Measurements from ENCODE around the gene PPP1R37.
A peak's percentile ranks its signal among the peaks of the same experiment; 100 is the strongest.

PPP1R37 gene

DNA sequence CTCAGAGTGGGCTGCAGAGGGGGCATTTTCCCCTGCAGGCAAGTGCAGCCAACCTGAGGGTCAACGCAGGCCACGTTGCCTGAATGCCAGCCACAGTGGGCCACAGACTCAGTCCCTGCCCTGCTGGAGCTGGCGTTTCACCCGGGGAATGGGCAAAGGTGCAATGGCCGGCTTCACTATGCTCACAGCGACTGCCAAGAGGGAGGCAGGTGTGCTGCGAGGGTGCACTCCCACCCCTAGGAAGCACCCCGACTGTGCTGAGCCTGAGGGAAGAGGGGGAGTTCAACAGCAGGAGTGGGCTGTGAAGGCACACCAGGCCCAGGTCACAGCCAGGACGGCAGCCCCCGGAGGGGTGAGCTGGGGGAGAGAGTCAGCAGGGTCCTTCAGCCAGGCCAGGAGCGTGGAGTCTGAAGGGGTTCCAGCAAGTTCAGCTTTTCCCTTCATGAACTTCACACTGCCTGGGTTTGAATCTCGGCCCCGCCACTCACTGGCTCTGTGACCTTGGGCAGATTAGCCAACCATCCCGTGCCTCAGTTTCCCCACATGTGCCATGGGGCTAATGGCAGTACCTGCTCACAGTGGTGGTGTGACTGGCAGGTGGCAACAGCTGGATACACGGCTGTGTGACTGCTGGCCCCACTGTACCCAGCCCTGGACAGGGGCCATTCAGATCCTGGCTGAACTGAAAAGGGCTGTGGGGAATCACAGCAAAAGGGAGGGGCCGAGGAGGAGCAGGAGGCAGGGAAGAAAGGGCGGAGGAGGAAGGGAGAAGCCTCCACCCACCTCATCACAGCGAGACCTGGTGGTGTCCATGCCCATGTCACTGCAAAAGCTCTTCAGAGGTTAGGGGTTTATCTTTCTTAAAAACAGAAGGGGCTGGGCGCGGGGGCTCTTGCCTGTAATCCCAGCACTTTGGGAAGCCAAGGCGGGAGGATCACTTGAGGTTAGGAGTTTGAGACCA is 77.4 kb downstream of the PPP1R37 start:
- no peak for DNase-seq (ENCODE audit: low read depth)

- no peak for DNase-seq (ENCODE audit: low read depth)
These were observed 78.2 kb downstream of the PPP1R37 start for GRCh38 chr19:45171211-45171623.

DNA sequence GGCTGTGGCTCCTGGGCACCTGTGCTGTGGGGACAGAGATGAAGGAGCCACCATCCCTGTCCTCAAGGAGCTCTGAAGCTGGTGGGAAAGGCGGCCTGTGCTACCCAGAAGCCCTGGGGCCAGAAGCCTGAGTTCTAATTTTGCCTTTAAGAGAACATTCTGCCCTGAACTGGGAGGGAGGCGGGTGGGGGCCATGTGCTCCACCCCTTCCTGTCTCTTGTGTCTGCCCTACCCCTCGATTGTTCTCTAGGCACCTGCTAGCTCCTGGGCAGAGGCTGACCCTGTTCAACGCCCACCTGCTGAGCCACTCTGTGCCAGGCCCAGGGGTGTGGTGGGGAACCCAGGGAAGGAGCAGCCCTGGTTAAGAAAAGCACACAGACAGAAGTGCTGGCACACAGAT is 79.2 kb downstream of the PPP1R37 start:
- no peak for DNase-seq (ENCODE audit: low read depth)

DNA sequence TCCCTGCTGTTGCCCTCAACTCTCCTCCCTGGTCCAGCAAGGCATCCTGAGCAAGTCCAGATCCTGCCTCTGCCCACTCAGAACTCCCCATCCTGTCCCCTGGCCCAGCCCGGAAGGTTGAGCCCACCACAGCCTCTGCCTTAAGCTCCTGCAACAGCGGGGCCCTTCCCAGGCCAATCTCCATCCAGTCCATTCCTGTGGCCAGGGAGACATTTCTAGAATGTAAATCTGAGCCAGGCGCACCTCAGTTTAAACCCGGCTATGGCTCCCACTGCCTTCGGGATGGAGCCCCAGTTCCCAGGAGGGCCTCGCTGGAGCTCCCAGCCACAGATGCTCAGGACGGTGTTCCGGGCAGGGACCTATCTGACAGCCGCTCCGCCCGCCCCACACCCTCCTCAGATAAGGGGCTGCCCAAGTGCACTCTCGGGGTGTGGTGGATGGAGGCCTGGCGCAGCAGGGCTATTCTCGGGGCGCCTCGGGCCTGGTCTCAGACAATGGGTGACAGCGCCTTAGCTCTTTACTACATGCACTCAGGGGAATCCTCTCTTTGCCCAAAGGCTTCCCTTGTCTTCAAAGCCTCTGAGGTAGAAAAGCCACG is 79.7 kb downstream of the PPP1R37 start:
- no peak for DNase-seq (ENCODE audit: low read depth)

DNA sequence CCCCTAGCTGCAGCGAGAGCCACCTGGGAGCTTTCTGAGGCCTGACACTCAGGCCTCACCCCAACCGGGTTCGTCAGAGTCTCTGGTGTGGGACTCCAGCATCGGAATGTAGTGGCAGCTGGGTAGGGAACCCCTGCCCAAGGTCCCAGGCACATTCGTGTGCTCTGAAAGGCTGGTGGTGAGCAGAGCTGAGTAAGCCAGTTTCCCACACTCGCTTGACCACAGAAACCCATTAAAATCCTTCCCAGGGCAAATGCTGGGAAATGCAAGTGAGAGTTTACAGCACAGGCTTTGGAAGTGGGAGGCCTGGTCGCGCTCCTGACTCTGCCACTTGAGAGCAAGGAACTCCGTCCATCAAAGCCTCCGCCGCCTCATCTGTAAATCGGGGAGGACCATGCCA is 80.8 kb downstream of the PPP1R37 start:
- DNase-seq (ENCODE audit: low read depth) = no peak

DNA sequence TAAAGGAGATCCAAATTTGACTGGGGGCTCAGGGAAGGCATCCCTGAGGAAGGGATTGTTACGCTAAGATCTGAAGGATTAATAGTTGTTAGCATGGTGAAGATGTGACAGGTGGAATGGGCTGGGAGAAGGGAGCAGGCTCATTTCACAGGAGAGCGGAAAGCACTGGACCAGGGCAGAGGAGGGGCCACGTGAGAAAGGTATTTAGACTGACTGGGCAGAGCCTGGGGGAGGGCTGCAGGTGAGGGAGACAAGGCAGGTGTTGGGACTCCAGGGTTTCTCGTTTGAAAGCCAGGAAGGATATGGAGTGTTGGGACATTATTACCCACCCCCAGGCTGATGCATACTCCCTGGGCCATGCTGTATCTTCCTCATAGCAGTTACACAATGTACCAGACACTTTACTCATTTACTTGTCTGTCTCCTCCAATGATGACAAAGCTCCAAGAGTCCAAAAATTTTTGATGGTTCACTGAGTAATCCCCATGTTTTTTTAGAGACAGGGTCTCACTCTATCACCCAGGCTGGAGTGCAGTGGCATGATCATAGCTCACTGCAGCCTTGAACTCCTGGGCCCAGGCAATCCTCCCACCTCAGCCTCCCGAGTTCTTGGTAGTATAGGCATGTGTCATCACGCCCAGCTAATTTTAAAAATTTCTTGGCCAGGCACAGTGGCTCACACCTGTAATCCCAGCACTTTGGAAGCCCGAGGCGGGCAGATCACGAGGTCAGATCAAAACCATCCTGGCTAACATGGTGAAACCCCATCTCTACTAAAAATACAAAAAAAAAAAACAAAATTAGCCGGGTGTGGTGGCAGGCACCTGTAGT is 82.8 kb downstream of the PPP1R37 start:
- DNase-seq (ENCODE audit: low read depth) = no peak

- peak; percentile 30 for DNase-seq (ENCODE audit: low read depth)
These were observed 84.9 kb downstream of the PPP1R37 start, which contains the start of gene TRAPPC6A for GRCh38 chr19:45177817-45178261. TSS of gene TRAPPC6A (minus strand) at chr19:45178237. CDS start at chr19:45178218, 19 bp downstream.

DNA sequence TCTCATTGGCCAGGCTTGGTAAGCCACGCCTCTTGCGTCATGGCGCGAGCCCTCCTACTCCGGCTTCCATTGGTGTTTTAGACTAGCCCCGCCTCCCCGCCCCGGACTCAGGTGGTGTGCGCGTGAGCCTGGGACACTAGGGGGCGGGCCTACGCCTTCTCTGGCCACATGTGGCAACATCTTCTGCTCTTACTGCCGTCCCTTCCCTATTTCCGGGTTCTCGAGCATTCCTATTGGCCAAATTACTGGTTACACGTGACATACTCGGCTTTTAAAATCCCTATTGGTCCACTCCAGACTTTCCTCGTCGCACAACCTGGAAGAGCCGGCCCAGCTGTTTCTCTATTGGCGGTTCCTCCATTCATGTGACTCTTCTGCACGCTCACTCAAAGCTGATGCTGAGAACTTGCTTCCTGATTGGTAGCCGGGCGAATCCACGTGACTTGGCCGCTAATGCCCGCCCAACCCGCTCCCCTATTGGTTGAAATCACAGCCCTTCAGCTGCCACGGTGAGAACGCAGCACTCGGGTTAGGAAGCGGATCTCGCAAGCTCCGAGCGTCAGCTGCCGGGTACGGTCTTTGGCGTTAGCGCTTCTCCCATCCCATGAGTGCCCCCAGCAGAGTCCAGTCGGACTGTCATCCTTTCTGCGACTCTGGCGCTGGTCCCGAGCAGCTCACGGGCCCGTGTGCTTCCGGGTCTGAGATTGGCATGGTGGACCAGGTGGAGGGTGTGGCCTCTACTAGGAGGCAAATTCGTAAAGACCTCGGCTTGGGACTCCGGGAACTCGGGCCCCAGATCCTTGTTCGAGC is 85.5 kb downstream of the PPP1R37 start, which contains the start of gene BLOC1S3:
Gene BLOC1S3 (plus strand): TSS at position 523 of the 810 bp plus-strand sequence. CDS start 513 bp downstream, outside the sequence.
- DNase-seq (ENCODE audit: low read depth) = peak; percentile 100

GRCh38 chr19:45179072-45179891 is 86.3 kb downstream of the PPP1R37 start:
- no peak for DNase-seq (ENCODE audit: low read depth)

DNA sequence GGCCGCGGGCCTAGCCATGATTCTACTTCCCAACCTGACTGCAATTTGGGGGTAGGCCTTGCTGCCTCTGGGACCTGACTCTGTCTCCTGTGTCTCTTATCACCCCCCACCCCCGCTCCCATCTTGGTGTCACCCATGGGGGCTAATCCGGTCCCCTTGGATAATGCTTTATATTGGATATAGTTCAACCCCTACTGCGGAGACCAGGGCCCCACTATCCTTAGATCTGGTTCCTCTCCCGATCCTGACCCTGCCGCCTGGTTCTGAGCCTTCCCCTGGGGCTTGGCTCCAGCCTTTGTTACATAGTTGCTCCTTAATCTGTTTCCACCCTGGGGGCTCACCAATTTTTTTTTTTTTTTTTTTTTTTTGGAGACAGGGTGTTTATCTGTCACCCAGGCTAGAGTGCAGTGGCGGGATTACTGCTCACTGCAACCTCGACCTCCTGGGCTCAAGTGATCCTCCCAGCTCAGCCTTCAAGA is 87.0 kb downstream of the PPP1R37 start:
- no peak for DNase-seq (ENCODE audit: low read depth)

GRCh38 chr19:45180936-45181335 is 88.0 kb downstream of the PPP1R37 start:
- DNase-seq (ENCODE audit: low read depth) = no peak

- DNase-seq (ENCODE audit: low read depth) = no peak
These were observed 89.8 kb downstream of the PPP1R37 start for GRCh38 chr19:45182758-45183157.

- no peak for DNase-seq (ENCODE audit: low read depth)
These were observed 91.1 kb downstream of the PPP1R37 start for GRCh38 chr19:45184115-45184514.

DNA sequence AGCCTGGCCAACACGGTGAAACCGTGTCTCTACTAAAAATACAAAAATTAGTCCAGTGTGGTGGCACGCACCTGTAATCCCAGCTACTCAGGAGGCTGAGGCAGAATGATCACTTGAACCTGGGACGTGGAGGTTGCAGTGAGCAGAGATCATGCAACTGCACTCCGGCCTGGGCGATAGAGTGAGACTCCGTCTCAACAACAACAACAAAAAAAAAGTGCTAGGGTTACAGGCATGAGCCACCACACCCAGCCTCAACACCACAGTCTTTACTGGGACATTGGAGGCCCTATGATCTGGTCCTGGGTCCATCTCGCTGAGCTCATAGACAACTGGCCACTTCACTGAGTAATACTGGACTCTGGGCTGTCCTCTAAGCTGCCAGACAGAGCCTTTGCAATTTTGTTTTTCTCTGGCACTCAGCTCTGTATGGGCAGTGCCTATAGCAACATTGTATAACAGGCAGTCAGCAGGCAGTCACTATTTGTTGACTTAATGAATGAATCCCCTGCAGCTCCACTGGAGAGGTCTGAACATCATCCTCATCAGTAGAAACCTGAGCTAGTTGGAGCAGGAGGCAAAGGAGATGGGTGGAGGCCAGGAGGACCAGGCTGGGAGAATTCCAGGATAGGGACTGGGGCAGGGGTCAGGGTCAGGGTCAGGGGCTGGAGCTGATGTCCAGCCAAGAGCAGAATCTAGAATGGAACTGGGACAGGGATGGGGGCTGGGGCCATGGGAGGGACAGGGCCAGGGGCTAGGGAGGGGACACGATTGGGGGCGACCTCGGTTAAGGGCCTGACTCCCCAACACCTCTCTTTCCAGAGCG is 93.7 kb downstream of the PPP1R37 start:
- no peak for DNase-seq (ENCODE audit: low read depth)

DNA sequence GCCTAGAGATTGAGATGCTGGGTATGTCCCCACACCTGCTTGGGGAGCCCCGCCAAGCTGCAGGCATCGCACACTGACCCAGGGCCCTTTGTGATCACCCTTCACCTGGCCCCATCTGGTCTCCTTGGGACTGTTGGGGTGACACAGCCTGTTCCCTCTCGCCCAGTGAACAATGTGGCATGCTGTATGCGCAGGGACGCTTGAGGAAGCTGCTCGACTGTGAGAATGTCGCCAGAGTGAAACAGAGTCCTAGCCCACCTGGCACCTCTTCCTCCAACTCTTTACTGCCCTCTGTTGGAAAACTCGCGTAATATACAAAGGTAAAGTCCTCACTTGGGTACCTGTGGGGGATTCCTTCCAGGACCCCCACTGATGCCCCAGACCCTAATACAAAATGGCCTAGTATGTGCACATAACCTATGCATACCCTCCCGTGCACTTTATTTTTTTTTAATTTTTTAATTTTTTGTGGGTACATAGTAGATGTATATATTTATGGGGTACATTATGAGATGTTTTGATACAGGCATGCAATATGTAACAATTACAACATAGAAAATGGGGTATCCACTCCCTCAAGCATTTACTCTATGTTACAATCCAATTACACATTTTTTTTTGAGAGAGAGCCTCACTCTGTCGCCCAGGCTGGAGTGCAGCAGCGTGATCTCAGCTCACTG is 94.6 kb downstream of the PPP1R37 start:
- no peak for DNase-seq (ENCODE audit: low read depth)

- no peak for DNase-seq (ENCODE audit: low read depth)
These were observed 97.0 kb downstream of the PPP1R37 start for GRCh38 chr19:45189971-45190370.

DNA sequence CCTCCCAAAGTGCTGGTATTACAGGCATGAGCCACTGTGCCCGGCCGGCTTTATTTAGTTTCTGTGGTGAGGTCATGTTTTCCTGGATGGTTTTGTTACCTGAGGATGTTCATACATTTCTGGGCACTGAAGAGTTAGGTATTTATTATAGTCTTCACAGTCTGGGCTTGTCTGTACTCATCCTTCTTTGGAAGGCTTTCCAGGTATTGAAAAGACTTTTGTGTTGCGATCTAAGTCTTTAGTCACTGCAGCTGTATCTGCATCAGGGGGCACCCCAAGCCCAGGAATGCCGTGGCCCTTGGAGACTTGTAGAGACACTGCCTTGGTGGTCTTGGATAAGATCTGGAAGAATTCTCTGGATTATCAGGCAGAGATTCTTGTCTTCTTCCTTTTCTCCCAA is 98.4 kb downstream of the PPP1R37 start:
- DNase-seq (ENCODE audit: low read depth) = no peak

GRCh38 chr19:45195764-45196163 is 102.8 kb downstream of the PPP1R37 start:
- no peak for DNase-seq (ENCODE audit: low read depth)

Data from non-pigmented ciliary epithelial cell (primary cell).